Pons (tissue), 1 donor: ENCODE data around the gene CACNA1I.
"Not testable (repeated sequence)": the region's sequence is repeated elsewhere in the genome, so short reads cannot be mapped to it uniquely, and the experiment has no call there.

Source experiments
- DNase-seq: peaks from one replicate; pipeline ENCODE4 v3.0.0-alpha.2; 2016; ENCODE audit warnings: low spot score

The CACNA1I gene

DNA sequence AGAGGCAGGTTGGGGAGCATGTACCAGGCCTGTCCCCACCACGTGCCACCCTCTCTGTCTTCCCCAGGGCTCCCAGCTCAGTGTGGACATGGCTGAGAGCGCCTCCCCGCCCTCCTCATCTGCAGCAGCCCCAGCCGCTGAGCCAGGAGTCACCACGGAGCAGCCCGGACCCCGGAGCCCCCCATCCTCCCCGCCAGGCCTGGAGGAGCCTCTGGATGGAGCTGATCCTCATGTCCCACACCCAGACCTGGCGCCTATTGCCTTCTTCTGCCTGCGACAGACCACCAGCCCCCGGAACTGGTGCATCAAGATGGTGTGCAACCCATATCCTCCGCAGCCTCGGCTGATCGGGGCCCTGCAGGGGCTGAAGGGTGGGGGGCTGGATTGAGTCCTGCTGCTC is at the start of gene CACNA1I:
TSS of gene CACNA1I (plus strand) at position 89 of the 400 bp plus-strand sequence. CDS start at position 89, 0 bp downstream.
- DNase-seq: no peak

DNA sequence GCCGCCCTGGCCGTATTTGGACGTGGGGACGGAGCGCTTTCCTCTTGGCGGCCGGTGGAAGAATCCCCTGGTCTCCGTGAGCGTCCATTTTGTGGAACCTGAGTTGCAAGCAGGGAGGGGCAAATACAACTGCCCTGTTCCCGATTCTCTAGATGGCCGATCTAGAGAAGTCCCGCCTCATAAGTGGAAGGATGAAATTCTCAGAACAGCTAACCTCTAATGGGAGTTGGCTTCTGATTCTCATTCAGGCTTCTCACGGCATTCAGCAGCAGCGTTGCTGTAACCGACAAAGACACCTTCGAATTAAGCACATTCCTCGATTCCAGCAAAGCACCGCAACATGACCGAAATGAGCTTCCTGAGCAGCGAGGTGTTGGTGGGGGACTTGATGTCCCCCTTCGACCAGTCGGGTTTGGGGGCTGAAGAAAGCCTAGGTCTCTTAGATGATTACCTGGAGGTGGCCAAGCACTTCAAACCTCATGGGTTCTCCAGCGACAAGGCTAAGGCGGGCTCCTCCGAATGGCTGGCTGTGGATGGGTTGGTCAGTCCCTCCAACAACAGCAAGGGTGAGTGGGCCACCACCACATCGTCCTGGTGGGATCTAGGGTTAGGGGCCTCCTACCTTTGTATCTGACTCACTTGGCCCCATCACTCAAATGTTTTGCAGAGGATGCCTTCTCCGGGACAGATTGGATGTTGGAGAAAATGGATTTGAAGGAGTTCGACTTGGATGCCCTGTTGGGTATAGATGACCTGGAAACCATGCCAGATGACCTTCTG is 49.3 kb upstream of the CACNA1I start:
- DNase-seq: not testable (repeated sequence)

DNA sequence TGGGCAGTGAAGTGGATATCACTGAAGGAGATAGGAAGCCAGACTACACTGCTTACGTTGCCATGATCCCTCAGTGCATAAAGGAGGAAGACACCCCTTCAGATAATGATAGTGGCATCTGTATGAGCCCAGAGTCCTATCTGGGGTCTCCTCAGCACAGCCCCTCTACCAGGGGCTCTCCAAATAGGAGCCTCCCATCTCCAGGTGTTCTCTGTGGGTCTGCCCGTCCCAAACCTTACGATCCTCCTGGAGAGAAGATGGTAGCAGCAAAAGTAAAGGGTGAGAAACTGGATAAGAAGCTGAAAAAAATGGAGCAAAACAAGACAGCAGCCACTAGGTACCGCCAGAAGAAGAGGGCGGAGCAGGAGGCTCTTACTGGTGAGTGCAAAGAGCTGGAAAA is 48.5 kb upstream of the CACNA1I start:
- not testable (repeated sequence) for DNase-seq

DNA sequence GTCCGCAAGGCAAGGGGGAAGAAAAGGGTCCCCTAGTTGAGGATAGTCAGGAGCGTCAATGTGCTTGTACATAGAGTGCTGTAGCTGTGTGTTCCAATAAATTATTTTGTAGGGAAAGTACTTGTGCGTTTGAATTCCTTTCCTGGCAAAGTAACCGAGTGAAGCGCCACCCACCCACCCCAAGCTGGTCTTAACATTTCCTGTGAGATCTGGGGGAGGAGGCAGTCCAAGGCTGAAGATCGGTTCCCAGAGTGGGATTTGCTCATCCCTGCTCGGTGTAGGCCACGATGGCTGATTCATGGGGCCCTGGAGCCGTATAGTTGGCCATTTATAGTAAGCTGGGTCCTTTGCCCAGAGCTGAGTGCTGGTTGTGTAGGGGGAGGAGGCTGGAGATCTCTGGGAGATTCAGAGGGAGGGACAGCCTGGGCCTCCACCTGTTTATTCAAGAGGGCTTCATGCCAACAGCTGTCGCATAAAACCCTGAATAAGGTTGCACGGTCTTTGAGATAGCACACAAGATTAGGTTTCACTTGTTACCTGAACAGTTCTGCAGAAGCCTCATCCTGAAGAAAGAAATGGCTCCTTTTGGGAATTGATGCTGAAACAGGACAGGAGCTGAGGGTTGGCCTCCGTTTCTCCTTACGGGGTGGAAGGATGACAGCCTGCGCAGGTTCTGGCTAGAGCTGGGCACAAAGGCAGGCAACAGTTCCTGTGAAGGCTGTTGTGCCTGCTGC is 47.8 kb upstream of the CACNA1I start:
- DNase-seq: peak; percentile 41

DNA sequence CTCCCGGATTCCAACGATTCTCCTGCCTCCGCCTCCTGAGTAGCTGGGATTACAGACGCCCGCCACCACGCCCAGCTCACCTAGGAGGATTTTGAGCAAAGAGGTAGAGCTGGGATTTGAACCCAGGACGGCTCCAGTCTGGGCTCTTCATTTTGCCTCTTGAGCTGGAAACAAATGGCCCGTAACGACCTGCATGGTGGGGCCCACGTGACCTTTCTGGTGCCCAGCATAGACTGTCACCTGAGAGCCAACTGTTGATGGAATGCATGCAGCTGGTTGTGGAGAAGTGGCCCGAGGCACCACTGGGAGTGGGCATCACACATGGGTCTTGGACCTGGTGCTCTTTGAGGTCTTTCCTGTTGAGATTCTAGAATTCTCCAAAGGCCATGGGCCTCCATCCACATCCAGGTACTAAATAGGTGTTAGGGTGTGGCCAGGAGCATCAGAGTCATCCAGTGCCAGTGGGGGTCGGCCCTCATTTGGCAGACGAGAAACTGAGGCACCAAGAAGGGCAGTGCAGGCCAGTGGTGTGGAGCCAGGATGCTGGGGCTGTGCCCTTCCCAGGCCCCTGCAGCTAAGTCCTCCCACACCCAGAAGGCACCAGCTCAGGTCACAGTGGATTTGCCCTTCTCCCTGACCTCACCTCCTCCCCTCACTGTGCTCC is 46.3 kb upstream of the CACNA1I start:
- DNase-seq: no peak

DNA sequence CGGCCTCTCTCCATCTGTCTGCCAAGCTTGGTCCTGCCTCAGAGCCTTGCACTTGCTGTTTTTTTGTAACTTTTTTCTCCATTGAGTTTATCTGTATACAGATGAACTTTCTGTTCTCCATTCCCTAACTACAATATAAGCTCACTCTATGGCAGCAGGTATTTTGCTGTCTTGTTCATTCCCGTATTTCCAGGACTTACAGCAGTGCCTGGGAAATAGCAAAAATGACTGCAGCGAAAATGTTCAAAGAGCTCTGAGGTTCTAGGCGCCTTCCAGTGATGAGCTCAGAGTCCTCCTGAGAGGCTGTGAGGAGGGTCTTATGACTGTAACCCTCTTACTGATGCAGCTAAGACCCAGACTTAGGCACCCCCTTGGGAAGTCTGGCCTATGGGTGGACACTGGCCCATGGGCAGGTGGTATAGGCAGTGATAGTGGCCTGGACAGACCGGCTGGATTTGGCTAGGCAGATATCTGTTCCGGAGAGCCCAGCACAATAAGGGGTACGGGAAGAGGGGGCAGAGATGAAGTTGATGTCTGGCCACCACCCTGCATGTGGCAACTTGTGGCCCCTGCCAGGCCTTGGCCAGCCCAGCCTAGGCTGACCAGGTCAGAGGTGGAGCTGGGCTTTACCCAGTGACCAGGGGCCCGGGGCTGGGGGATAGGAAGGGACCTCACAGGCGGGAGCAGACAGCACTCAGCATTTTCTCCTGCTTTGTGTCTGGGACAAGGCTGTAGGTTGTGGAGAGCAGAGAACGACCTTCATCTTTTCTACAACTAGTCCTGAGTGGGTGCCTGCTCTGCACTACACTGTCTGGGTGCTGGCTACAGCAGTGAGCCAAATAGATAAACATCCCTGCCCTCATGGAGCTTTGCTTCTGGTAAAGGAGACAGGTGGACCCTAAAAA is 45.5 kb upstream of the CACNA1I start:
- no peak for DNase-seq

DNA sequence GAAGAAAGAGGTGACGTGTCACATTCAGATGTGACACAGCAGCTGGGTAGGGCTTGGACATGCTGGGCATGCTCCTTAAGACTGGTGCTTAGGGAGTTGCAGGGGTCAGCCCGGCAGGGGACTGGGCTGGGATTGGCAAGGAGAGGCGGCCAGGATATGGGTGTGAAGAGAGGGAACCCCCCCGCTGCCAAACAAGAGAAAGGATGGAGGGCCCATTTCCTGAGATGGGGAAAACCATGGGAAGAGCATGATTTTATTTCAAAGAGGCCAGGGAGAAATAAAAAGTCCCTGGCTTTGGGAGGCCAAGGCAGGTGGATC is 44.9 kb upstream of the CACNA1I start:
- DNase-seq: no peak

DNA sequence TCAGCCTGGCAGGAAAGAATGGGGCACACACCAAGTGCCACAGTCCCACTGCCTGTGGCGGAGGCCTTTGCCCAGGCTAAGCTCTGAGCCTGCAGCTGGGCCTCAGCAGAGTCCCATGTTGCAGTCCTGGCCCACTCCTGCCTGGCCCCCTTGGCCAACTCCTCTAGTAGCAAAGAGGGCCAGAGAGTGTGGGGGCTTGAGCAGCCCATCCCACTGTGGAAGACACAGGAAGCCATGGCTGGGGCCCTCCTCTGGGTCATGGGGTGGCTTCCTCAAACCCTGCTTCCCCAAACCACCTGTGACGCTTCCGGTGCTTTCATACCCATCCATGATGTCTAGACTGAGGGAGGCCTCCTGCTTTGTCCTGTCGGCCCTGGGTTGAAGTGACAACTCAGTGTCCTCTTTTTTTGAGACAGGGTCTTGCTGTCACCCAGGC is 43.8 kb upstream of the CACNA1I start:
- no peak for DNase-seq

DNA sequence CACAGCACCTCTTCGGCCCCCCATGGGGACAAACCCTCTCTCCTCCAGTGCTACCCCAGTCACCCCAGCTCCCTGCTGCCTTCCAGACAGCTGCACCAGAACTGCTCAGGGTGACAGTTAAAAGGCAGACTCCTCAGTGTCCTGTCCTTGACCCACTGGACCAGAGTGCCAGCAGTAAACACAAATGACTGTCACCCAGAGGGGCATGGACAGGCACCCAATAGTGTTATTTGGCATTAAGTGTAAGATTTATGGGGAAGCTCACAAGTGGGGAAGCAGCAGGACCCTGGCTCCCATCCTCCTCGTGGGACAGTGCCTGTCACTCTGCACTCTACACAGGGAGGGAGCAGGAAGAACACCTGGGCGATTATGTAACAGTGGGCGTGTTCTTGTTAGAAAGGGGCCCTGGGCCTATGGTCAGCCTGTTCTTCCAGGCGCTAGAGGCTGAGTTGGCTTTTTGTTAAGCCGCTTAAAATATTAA is 43.0 kb upstream of the CACNA1I start:
- DNase-seq: no peak

DNA sequence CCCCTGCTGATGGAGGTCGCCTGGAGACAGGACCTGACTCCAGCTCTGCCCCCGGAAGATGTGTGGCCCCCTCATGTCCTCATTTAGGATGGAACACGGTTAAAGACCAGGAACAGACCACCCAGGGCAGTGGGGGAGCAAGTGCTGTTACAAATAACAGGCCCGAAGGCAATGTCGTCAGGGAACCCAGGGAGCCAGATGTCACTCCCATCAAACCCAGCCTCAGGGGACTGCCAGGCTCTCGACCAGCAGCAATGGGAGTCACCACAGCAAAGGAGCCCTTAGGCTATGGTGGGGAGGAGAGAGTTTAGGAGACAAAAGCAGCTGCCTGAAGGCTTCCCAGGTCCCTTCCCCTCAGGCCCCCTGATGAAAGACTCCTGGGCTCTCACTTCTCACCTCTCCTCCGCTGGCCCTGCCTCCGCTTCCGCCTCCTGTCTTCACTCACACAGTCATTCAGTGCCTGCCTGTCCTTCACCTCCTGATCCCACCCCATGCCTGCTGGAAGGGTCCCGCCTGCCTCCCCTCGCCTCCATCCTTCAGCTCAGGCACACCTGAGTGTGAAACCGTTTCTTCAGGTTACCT is 42.4 kb upstream of the CACNA1I start:
- DNase-seq: no peak

DNA sequence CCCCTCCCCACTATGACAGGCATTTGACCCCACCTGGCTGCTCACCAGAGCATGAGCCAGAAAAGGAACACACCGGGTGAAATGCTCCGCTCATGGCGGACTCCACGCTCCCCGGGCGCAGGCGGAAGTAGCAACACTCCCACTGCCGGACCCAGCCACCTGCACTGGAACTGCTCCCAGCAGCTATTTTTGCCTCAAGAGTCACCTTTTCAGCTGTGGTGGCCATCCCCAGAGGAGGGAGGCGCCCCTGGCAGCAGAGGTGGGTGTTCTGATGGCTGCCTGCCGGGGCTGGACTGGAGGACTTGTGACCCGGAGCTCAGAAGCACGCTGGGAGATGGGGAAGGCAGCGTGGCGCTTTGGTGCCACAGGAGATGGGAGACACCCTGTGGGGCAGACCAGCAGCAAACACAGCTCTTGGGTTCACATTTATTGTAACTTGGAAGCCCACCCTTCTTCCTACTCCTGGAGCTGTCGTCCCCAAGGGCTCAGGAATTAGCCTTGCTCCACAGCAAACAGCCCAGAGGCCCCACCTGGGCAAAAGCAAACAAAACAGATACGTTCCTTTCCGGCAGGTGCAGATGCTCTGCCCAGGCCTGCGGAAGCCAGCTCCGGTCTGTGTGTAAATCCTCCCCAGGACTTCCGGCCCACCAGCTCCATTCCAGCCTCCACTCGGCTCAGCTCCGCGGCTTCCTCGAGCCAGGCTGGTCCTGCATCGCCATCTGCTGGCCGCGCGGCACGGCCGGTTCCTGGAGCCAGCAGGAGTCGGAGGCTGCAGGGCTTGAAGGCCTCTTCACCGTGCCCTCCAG is 41.7 kb upstream of the CACNA1I start:
- DNase-seq: peak; percentile 87

DNA sequence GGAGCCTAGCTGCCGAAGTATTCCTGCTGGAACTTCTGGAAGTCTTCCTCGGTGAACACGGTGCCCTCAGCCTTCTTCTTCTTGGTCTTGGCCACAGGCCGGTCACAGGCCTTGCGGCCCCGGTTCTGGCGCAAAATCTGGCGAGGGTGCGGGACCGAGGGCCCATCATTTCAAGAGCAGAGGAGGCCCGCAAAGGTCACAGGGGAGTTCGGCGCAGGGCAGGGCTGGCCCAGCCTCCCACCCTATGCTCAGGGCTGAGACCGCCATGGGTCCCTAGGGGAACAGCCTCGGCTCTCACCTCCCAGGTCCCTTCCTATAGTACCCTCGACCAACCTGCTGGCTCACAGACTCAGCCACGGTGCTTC is 41.1 kb upstream of the CACNA1I start:
- no peak for DNase-seq

DNA sequence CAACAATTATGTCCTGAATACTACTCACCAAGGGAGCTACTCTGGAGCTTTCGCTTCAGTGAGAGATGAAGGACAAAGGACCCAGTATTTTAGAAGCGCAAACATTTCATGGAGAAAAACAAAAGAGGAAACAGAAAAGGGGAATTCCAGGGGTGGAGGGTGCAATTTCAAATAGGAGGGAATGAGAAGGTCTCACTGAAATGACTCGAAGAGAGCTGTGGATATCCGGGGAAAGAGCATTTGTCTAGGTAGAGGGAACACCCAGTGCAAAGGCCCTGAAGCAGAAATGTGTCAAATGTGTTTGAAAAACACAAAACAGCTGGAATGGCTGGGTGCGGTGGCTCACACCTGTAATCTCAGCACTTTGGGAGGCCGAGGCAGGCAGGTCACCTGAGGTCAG is 40.4 kb upstream of the CACNA1I start:
- DNase-seq: no peak

DNA sequence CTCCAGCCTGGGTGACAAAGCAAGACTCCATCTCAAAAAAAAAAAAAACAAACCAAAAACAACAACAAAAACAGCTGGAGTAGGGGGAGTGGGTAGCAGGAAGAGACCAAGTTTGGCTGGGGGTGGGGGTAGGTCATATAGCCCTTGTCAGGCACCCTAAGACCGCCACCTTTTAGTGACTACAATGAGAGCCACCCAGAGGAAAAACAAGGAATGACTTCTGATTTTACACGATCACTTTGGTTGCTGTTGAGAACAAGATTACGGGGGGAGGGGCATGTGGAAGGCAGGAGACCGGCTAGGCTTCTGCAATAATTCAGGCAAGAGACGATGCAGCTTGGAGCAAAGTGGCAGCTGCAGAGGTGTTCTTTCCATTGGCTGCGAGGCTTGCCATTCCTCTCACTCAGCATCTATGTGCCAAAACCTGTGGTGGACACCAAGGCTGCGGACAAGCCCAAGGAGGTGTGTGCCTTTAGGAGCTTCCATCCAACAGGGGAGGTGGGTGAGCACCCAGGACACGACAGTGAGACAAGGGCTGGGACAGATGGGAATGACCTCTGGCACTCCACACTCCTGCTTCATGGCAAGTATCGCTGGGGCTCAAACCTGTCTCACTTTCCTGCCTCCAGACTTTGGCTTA is 39.7 kb upstream of the CACNA1I start:
- DNase-seq: no peak

DNA sequence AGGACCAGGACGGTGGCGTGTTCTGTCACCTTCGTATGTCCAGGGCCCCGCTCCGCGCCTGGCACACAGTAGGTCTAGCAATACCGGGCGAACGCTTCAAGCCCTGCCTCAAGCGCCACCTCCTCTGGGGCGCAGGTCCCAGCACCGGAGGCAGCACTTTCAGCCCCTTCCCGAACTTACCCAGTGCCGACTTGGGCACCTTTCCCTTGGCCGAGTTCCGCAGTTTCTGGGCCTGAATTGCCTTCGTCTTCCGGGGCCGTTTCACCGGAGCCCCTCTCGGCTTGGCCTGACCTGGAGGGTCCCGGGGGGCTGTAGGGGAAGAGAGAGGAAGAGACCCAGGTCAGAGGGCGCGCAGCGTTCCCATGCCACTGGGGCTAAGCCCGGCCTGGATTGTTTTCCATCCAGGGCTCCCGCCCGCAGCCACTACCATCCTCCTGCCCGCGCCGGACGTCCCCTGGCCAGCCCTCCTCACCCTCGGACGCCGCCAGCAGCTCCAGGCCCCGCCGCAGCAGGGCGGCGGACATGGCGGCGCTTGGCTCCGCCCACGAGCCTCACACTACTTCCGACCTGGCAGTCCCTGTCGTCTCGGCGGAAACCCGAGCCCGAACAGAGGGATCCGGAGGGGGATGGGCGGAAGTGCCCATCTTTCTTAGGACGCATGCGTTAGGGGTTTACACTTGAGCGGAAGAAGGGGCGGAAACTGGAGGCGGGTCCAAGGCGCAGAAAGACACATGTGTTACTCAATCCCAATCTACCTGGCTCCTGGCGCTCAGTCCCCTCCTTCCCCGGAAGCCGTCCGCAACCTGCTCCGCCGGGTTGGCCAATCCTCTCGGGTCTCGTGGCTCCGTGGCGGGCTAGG is 38.1 kb upstream of the CACNA1I start, which contains the start of gene RPS19BP1:
TSS of gene RPS19BP1 (minus strand) at position 534 of the 859 bp plus-strand sequence. CDS start at position 524, 10 bp downstream.
- peak; percentile 99 for DNase-seq

DNA sequence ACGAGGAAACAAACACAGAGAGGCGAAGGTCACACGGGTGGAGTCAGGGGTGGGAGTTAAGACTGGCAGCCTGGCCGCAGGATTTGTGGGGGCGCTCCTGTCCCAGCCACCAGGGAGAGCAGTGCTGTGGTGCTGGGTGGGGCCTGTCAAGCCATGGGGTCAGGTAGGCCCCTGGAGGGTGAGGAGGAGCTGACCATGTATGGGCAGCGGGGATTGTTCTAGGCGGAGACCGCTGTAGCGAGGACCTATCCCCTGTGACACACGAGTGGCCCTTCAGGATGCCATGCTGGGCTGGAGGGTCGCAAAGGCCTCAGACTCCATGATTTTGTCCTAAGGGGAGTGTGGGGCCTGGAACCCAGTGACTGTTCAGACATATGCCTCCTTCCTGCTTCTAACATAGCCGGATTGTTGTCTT is 36.5 kb upstream of the CACNA1I start:
- no peak for DNase-seq

DNA sequence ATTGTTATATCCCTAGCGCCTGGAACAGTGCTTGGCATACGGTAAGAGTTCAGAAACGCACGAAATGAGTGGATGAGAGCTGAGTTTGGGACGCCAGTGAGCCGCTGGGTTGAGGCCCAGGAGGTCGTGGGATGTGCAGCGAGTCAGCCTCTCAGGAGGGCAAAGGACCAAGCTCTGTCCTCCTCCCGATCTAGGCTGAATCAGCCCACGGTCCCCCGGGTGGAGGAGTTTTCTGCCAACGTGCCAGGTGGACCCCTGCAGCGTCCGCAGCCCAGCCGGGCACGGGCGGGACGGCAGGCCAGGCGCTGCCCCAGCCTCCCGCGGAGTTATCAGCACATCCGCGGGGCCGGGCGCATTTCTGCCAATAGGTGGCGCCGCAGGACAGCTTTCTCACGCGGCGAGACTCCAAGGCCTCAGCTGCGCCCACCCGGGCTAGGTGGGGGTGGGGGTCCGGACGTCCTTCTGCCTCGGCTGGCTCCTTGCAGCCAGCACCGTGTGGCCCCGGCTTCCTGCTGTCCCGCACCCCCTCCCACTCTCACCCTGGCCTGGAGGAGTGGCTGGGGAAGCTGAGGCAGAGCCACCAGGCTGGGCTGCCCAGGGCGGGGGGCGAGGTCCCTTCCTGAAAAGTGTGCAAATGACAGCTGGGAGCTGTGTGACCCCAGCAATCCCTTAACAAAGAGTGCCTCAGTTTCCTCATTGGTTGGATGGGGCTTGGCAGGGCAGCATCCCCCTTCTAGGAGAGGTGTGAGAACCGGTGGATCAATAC is 35.8 kb upstream of the CACNA1I start:
- no peak for DNase-seq

DNA sequence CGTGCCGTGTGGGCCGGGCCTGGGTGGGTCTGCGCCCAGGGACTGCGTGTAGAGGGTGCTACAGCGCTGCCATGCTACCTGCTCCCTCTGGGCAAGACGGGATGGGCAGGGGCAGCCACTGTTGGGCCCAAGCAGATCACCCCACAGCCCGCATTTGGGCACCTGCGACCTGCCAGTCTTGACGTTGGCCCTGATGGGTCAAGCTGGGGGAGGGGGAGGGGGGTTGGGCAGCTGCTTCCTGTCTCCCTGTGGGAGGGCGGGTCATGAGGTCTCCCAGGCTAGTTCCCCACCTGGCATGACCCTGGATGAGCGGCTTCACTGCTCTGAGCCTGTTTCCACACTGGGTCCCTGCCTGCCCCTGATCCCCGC is 35.2 kb upstream of the CACNA1I start:
- DNase-seq: no peak
